HG03280 (cell line): ENCODE measurements around the gene RNF4.

Source experiments
- ATAC-seq: cut with Tn5 transposase; IDR thresholded peaks from one replicate; pipeline ENCODE4 v1.9.1; 2021; ENCODE audit warnings: mild to moderate bottlenecking, moderate library complexity; ENCODE audit not compliant: unreplicated experiment

Gene RNF4

GRCh38 chr4:2437475-2438215 lies 31.3 kb upstream of the RNF4 start:
- no peak for ATAC-seq

DNA sequence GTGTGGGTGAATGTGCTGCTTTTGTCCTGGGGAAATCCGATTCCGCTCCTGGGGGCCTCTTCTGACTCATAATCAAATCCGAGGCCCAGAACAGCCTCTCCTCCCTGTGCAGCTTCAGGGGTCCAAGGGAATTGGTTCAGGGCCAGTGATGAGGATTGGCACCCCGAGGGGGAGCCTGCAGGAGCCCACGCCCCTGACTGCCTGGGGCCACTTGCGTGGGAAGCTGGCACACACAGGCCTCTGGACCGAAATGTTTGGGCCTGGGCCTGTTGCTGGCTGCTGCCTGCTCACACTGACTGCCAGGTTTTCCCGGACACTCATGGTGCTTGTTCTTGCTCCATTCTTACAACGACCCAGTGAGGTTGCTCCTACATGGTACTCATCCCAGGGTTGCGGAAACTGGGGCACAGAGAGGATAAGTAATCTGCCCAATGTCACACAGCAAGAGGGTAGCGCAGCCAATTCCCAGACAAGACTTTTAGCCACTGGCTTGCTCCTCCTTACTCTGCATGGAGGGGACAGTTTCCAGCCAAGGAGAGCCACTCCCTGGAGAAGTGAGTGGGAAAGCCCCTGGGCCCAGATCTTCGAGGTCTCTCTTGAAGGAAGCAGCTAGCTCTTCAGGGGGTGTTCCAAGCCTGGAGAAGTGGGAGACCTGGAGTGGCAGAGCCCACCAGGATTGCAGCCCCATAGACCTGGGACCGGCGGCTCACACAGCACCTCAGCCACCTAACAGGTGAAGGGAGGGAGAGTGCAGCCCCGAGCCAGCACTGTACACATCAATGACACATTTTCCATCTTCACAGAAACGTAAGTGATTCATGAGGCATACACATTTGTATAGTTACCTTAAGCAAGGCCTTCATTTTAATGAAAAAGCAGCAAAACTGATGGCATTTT lies 29.8 kb upstream of the RNF4 start:
- no peak for ATAC-seq

- ATAC-seq = peak; percentile 83
Observed at GRCh38 chr4:2441393-2442174, 27.3 kb upstream of the RNF4 start.

DNA sequence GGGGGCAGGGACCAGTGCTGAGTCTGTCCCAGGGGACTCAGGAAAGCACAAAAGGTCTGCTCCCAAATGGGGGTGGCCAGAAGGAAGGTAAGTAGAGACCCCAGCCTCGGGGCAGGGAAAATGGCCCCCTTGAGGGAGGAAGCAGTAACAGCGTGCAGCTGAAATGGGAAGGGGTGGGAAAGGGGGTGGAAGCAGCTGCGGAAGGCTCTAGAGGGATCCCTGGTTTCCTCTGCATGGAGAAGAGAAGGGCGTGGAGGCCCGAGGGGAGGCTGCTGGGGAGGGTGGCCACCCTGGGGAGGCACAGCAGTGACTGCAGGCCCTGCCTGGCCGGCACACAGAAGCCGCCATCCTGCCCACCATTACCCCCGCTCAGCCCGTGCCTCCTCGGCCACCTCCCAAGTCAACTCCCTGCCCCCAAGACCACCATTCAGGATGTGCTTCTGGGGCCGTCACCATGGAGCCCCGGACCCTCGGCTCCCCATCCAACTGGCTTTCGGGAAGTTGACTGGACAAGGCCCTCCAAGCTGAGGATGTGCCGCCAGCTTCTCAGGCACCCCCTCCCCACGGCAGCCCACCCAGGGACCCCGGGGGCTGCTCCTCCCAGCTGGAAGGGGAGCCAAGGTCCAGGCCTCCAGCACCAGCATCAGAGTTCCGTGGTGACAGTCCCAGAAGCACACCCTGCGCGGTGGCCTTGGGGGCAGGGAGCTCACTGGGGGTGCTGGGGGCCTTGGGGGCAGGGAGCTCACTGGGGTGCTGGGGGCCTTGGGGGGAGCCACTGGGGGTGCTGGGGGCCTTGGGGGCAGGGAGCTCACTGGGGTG lies 26.5 kb upstream of the RNF4 start:
- ATAC-seq = no peak

GRCh38 chr4:2443061-2443730 lies 25.7 kb upstream of the RNF4 start:
- no peak for ATAC-seq

DNA sequence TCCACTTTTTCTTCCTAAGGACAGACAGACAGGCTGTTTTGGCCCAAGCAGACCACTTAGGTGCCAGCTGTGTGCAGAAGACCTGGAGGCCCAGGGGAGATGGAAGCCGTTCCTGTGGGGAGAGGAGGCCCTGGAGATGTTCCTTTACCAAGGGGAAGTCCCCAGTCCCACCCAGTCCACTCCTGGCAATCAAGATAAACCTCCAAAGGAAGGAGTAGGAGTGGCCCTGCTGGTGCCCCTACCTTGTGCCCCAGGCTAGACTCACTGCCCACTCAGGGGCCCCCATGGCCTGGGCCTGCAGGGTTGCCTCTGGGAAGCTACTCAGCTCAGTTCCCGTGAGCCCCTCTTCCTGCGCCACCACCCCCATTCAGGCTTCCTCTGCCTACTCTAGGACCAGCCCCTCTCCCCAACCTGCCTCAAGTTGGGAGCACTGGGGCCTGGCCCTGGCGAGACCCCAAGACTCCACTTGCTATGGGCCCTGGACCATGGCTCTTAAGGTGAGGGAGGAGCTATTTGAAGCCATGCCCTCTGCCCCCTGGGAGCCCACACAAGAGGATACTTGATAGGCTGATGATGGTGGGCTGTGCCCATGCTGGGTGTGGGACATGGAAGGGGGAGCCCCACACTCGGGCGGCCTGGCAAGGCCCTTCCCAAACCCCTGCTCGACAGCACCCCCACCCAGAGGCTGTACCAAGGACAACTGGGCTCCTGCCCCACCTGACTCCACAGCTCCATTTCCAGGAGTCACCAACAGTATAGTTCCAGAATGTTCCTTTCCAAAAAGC lies 24.8 kb upstream of the RNF4 start:
- ATAC-seq = no peak

DNA sequence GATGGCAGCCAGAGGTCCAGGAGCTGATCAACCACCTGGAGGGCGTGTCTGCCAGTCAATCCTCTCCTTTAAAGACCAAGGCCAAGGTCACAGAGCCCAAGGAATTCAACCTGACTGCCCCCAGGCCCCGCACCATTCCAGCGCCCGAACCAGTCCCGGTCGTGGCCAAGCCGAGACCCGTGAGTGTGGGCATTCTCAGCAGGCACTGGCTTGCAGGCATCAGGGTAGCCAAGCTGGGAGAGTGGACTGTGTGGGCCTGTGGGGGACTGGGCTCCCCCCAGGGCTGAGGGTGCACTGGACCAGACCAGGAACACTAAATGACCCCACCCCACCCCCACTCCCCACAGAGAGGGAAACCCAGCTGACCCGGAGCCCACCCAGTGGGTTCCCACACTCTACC lies 23.8 kb upstream of the RNF4 start:
- ATAC-seq = no peak

- ATAC-seq = no peak
Observed at GRCh38 chr4:2445571-2445970, 23.3 kb upstream of the RNF4 start.

DNA sequence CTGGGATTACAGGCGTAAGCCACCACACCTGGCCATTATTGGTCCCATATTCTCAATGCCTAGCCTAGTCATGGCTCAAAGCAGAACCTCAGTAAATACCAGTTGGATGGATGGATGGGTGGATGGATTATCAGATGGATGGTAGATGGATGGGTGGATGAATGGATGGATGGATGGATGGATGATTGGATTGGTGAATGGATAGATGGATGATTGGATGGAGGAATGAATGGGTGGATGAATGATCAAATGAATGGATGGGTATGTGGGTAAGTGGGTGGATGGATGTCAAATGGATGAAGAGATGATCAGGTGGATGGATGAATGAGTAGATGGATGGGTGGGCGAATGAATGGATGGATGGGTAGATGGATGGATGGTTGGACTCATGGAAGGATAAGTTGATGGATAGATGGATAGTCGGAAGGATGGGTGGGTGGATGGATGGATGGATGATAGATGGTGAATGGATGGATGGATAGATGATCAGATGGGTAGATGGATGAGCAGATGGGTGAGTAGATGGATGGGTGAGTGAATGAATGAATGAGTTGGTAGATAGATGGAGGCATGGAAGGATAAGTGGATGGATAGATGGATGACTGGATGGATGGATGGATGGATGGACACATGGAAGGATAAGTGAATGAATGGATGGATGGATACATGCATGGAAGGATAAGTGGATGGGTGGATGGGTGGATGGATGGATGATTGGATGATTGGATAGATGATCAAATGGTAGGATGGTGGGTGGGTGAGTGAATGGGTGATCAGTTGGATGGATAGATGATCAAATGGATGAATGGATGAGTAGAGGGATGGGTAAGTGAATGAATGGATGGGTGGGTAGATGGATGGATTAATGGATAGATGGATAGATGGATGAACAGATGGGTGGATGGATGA lies 22.0 kb upstream of the RNF4 start:
- no peak for ATAC-seq

- no peak for ATAC-seq
Observed at GRCh38 chr4:2448589-2448988, 20.3 kb upstream of the RNF4 start.

DNA sequence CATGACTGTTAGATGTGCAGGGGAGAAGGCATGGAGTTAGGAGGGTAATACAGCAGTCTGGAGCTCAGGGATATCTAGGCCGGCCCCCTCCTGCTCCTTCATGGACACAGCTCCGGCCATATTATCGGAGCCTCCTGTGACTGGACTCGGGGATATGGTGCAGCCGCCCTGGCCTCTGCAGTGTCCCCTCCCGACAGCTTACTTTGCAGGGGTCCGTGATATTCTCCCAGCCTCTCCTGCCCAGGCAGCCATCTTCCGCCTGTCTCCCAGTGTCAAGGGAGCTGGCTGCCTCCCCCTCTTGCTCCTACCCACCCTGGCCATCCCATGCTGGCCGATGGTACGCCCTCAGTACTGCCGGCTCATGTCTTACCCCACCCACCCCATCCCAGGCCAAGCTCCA lies 19.9 kb upstream of the RNF4 start:
- ATAC-seq = no peak

DNA sequence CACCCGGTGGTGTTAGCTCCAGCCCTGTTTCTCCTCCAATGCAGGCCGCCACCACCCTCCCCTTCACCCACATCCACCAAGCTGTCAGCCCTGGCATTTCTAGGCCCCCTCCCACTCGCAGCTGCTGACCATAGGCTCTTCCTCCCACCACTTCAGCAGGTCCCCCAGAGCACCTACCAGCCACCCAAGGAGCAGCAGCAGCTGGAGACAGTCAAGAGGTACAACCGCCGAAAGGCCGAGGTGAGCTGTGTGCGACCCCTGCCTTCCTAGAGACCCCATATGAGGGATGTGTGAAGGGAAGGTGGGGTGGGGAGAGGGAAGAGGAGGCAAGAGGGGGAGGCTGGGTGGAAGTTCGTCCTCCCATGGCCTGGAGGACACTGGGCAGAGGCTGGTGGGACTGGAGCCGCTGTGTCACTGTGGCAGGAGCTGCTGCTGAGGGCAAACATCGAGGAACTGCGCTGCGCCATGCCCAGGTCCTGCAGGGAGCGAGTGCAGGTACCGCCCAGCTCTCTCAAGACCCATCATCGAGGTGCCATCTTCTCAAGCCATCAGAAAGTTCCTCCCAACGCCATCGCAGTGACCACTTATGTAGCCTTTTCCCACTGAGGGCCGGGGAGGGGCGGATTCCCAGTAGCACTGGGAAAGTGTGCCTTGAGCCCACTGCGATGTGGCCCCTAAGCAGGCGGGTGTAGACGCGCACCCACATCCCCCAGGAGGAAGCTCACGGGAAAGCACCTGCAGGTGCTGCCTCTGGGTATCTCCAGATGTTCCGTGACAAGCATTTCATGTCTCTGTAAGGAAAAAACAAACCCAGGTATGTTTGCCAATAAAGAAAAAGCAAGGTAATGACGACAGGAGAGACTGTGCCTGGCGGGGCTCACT lies 19.2 kb upstream of the RNF4 start:
- no peak for ATAC-seq

DNA sequence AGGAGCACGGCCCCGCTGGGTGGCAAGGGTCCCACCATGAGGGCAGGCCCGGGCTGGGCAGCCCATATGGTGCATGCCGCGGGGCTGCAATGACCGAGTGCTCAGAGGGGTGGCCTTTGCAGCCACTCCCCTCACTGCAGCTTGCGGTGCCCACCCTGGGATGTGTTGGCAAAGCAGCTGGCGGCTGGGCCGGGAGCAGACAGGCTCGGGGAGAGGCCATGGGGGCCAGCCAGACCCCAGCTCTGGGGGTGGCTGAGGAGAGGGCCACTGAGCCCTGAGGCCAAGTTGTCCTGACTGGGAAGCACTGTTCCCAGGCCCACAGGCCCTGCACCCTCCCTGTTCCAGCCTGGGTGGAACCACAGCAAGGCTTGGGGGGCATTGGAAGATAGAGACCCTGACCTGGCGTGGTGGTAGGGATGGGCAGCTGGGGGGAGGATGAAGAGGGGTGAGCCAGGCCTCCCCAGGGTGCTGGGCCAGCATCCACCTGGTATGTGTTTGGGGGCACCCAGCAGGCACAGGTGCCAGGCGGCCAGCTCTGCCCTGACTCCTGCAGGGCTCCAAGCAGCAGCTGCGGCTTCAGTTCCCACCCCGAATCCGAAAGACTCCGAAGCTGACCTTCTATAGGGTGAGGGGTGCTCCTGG lies 18.4 kb upstream of the RNF4 start:
- ATAC-seq = no peak

DNA sequence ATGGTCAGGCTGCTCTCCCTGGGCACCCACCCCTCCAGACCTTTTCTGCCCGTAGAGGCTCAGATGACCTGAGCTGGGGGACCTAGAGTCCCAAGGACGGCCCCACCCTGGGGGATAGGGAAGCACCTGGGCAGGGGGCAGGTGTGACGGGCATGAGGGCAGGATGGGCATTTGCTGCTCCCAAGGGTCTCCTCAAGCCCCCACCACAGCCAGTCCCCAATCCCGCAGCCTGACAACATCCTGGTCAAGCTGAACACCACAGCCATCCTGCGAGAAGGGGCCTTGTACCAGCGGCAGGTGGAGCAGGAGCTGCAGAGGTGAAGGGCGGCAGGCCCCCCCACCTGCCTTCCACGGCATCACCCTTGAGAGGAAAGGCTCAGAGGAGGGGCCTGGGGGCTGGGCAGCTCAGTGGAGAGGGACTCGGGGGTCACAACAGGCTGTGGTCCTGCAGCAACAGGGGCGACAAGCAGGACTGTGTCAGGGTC lies 17.8 kb upstream of the RNF4 start:
- no peak for ATAC-seq

DNA sequence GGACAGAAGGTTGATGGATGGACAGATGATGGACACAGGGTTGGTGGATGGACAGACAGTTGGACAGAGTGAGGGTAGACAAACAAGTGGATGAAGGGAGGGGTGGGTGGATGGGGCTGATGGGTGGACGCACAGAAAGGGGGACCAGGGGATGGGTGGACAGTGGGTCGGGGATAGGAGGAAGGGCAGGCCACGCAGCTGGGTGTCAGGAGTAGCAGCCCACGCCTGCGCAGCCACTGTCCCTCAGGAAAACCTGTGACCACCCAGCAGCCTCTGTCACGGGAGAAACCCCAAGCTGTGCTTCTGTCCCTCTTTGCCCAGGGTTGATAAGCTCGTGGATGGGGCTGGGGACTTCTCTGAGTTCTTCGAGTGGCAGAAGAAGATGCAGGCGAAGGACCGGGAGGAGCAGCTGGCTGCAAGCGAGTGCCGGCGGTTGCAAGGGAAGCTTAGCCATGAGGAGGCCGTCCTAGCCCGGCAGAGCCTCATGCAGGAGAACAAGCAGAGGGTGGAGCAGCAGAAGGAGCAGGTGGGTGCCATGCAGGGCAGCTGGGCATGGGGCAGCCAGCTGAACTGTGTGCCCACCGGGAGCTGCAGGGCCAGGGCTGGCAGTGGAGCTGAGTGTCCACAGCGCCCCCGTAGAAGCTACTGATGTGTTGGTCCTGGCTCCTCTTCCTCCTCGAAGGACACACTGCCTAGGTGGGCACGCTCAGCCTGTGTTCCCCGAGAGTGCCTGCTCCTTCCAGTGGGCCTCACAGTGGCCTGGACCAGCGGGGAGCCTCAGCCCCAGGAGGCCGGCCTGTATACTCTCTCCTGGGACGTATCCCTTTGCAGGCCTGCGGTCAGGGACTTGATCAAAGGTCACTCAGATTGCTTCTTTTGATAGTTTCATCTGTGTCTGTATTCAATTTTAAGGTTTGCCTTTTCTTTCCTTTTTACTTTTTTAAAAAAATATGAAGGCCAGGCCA lies 16.8 kb upstream of the RNF4 start:
- no peak for ATAC-seq
